Spinal cord (tissue), 10 donors: ENCODE measurements around the gene WEE1. TPM values are rescaled to one million over a fixed set of nuclear protein-coding genes. Genes with fewer than 3 reads are reported as not detected.

Source experiments
- DNase-seq, 6 donors: peaks; one replicate each; pipeline versions ENCODE4 v3.0.0 to v3.0.0-alpha.2; 2013 to 2015; ENCODE audit warnings: low spot score in 6 of 6, low read depth in 4 of 6
- H3K27ac ChIP-seq: one replicate; pipeline ENCODE4 v1.5.1; 2013; ENCODE audit warnings: low read depth, low read length, control low read depth
- H3K27me3 ChIP-seq: one replicate; pipeline ENCODE4 v1.6.1; 2013; ENCODE audit warnings: low read length; ENCODE audit not compliant: control insufficient read depth, insufficient read depth
- H3K36me3 ChIP-seq: one replicate; pipeline ENCODE4 v1.6.1; 2013; ENCODE audit warnings: low read length; ENCODE audit not compliant: control insufficient read depth, insufficient read depth
- H3K4me1 ChIP-seq: one replicate; pipeline ENCODE4 v1.6.1; 2013; ENCODE audit warnings: low read length; ENCODE audit not compliant: control insufficient read depth, insufficient read depth
- H3K4me3 ChIP-seq: one replicate; pipeline ENCODE4 v1.5.1; 2013; ENCODE audit warnings: low read depth, low read length, control low read depth
- H3K9me3 ChIP-seq: one replicate; pipeline ENCODE4 v1.6.1; 2013; ENCODE audit warnings: low read length; ENCODE audit not compliant: control insufficient read depth, insufficient read depth
- WGBS: methylation state at CpG from one replicate; pipeline ENCODE4 v1.1.5; 2013; ENCODE audit warnings: missing lambda C conversion rate; ENCODE audit not compliant: insufficient coverage; 5-methylcytosine and 5-hydroxymethylcytosine counted together
- polyA plus RNA-seq, 2 donors: library from polyadenylated mRNA; unstranded; fragments of 120-200 nt; gene quantifications; one replicate each; pipeline ENCODE4 v1.2.1, GENCODE V29; 2013; ENCODE audit not compliant: insufficient read length in 2 of 2
- total RNA-seq, 2 donors: library from RNA; depleted of rRNA in 1 of 2; stranded (reverse); fragments of 120-200 nt in 1 of 2; fragments of >200 nt in 1 of 2; gene quantifications; one replicate each; pipeline versions ENCODE4 v1.2.3 to v1.2.4, GENCODE V29; 2013 to 2014
- donor health status: healthy.

WEE1 gene
- total and polyA plus RNA-seq, 4 donors, result 32.5 to 53.2 (median 40.7) TPM

DNA sequence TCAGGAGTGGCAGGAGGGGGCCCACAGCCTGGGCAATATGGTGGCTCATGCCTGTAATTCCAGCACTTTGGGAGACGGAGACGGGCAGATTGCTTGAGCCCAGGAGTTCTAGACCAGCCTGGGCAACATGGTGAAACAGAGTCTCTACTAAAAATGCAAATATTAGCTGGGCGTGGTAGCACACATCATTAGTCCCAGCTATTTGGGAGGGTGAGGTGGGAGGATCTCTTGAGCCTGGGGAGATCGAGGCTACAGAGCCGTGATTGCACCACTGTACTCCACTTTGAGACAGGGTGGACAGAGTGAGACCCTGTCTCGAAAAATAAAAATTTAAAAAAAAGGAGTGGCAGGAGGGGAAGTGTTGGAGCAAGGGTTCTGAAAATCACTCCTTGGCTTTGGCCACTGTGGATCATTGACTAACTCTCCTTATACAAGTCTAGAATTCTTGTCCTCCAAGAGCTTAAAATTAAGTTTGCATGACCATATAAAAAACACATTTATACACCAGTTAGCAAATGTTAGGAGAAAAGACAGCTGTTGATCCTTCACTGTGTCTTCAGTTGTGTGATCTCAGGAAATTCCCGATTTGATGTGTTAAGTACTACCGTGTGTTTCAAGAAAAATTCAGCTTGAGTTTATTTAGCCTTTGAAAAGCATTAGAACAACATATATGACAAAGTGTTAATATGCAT, 2.3 kb upstream of the WEE1 start:
- Histone ChIP-seq H3K4me3 (no peak overlapping the region), H3K9me3 (no peaks in the 10 kb centered on the region), H3K4me1 (peaks cover 25% of the 10 kb centered on the region), H3K27ac (no peak overlapping the region), H3K36me3 (no peaks in the 10 kb centered on the region), H3K27me3 (no peaks in the 10 kb centered on the region)
- no peak for DNase-seq
- WGBS, result 95% methylated on average over 5 of the region's 8 CpGs

DNA sequence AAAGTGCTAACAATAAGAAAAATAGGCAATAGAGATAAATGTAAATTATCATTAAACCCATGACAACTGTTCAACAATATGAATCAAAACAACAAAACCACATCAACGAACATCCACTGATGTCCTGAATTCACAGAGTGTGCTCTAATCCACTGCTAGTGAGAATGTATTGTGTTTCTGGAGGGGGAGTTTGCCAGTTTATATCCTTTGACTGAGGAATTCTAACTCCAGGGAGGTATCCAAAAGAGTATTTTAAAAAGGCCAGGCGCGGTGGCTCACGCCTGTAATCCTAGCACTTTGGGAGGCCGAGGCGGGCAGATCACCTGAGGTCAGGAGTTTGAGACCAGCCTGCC, 1.7 kb upstream of the WEE1 start:
- 94% methylated on average over 5 of the region's 6 CpGs for WGBS
- Histone ChIP-seq H3K9me3 (no peaks in the 10 kb centered on the region), H3K36me3 (no peaks in the 10 kb centered on the region), H3K4me3 (no peak overlapping the region), H3K27me3 (no peaks in the 10 kb centered on the region), H3K4me1 (peaks cover 25% of the 10 kb centered on the region), H3K27ac (no peak overlapping the region)
- no peak for DNase-seq

DNA sequence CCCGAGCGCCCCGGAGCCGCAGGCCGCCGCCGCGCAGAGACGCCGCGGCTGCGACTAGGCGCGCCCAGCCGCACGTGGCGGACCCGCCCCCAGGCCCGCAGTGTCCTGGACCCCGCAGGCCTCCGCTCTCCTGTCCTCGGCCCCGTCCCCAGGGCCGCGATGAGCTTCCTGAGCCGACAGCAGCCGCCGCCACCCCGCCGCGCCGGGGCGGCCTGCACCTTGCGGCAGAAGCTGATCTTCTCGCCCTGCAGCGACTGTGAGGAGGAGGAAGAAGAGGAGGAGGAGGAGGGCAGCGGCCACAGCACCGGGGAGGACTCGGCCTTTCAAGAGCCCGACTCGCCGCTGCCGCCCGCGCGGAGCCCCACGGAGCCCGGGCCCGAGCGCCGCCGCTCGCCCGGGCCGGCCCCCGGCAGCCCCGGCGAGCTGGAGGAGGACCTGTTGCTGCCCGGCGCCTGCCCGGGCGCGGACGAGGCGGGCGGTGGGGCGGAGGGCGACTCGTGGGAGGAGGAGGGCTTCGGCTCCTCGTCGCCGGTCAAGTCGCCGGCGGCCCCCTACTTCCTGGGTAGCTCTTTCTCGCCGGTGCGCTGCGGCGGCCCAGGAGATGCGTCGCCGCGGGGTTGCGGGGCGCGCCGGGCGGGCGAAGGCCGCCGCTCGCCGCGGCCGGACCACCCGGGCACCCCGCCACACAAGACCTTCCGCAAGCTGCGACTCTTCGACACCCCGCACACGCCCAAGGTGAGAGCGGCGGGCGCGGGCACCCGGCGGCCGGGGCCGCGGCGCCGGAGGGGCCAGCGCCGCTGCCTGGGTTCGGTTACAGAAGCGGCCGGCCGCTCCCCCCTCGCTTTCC, 528 bp downstream of the WEE1 start:
- H3K36me3 ChIP-seq, result no peaks in the 10 kb centered on the region
- H3K9me3 ChIP-seq, result no peaks in the 10 kb centered on the region
- peak in 1 of 6 donors; percentile 33 for DNase-seq
- peak overlapping the region; percentile 92 for H3K27ac ChIP-seq
- under 1% methylated on average over 122 of the region's 122 CpGs for WGBS
- no peaks in the 10 kb centered on the region for H3K27me3 ChIP-seq
- peaks cover 25% of the 10 kb centered on the region for H3K4me1 ChIP-seq
- H3K4me3 ChIP-seq, result peak overlapping the region; percentile 84

DNA sequence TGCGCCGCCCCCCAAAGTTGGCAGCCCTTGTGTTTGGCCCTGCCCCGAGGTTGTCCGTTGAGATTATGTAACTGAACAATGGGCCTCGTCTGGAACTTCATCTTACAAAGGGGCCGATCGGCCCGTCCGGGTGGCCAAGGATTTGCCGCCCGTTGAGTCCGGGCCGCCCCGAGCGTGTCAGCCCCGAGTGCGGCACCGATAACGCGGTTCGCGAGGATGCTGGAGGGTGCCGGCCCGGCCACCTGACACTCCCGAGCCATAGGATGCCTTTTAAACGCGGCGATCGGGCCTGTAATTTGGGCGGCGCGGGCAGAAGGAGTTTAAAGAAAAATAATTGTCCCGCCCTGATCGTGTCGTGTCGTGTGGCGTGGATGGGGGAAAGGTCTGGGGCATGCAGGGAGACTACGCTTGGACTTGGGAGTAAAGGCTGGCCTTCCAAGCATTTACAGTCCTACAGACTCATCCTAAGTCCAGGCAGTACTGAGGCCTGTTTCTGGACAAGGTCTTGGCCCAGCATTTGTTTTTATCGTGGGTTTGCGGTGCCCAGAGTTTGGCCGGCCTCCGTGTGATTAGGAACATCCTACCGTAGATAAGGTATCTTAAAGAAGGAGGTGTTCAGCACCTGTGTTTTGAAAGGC, 1.3 kb downstream of the WEE1 start:
- H3K27me3 ChIP-seq, result no peaks in the 10 kb centered on the region
- H3K9me3 ChIP-seq, result no peaks in the 10 kb centered on the region
- under 1% methylated on average over 40 of the region's 43 CpGs for WGBS
- peak overlapping the region; percentile 84 for H3K4me3 ChIP-seq
- DNase-seq, result peak in 1 of 6 donors; percentile 61
- no peaks in the 10 kb centered on the region for H3K36me3 ChIP-seq
- peak overlapping the region; percentile 92 for H3K27ac ChIP-seq
- peaks cover 19% of the 10 kb centered on the region for H3K4me1 ChIP-seq

DNA sequence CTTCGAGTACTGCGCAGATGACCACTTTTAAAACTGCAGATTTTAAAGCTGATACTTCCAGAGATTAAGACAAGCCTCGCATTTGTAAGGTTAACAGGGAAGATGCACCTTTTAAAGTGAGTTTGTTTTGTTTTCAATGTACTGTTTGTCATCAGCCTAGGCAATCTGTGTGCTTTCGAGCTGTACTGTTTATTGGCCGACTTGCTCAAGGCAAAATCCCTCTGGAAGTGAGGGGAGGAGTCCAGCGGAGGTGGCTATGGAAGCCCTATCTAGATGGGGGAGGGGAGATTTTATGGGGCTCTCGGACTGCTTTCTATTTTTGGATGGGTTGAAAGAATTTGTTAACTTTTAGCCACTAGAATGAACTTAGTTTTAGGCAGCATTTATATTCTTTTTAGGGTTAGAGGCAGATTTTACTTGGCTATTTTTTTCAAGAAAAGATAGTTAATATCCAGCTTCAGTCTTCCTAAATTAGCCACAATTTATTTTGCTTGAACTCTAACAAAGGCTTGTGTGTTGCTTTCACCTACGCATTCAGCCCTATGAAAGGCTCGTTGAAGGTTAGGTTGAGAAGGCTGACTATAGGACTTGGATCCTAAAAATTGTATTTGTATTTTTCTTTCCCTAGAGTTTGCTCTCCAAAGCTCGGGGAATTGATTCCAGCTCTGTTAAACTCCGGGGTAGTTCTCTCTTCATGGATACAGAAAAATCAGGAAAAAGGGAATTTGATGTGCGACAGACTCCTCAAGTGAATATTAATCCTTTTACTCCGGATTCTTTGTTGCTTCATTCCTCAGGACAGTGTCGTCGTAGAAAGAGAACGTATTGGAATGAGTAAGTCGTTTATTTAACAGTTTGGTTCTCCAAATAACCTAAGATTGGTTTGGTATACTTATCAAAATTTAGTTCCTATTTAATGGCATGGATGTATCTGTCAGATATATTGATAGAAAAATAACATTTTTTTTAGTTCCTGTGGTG, 2.1 kb downstream of the WEE1 start:
- Histone ChIP-seq H3K36me3 (no peaks in the 10 kb centered on the region), H3K9me3 (no peaks in the 10 kb centered on the region), H3K4me1 (peaks cover 19% of the 10 kb centered on the region), H3K4me3 (peak overlapping the region; percentile 84), H3K27me3 (no peaks in the 10 kb centered on the region), H3K27ac (peak overlapping the region; percentile 92)
- peak in 5 of 6 donors; percentile 45 to 83 (median 56) for DNase-seq
- WGBS, result 13% methylated on average over 6 of the region's 17 CpGs

DNA sequence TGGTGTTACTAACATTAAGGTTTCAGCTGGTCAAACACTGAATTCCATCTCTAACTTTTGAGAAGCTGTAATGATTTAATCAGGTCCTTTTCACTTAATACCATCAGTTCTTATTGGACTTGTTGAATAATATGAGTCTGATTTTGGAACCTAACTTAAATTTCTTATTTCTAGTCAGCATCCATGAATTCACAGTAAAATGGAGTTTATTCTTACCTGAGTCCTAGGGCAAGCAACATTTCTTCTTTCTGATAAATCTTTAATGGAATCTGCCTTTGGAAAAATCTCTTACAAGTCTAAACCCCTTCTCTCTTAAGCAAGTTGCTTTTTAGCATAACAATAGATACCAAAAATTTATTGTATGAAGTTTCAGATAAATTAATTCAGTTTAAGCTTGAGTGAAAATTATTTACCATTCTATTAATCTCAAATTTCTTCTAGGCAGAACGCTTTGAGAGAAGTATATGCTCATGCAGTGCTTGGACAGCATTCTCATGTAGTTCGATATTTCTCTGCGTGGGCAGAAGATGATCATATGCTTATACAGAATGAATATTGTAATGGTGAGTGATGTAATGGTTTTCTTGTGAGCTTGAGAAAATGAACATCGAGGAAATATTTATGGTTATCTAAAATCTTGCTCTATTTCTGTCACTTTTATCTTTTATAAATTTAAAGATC, 3.4 kb downstream of the WEE1 start:
- DNase-seq, result no peak
- no peaks in the 10 kb centered on the region for H3K27me3 ChIP-seq
- H3K9me3 ChIP-seq, result no peaks in the 10 kb centered on the region
- H3K27ac ChIP-seq, result no peak overlapping the region
- H3K4me1 ChIP-seq, result peaks cover 19% of the 10 kb centered on the region
- 79% methylated on average over 2 of the region's 4 CpGs for WGBS
- no peaks in the 10 kb centered on the region for H3K36me3 ChIP-seq
- H3K4me3 ChIP-seq, result peak overlapping the region; percentile 84

DNA sequence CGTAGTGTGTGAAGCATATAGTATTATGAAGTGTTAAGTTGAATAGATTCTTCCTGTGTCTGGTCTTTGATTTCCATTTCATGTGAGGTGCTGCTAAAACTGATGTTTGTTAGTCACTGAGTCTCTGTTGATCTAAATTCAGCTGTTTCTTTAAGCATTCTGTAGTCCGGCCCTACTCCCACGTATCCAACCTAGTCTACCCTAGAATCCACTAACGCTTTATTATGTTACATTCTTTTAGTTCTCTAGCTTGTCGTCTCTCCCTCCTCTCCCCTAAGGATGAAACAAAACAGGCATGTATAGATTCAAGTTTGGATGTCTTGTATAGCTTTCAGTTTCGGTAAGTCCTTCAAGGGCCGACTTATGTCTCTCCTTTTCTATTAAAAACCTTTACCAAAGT, 4.1 kb downstream of the WEE1 start:
- H3K27me3 ChIP-seq, result no peaks in the 10 kb centered on the region
- H3K27ac ChIP-seq, result no peak overlapping the region
- peaks cover 14% of the 10 kb centered on the region for H3K4me1 ChIP-seq
- no peak overlapping the region for H3K4me3 ChIP-seq
- no peaks in the 10 kb centered on the region for H3K9me3 ChIP-seq
- H3K36me3 ChIP-seq, result peaks cover 2% of the 10 kb centered on the region
- 80% methylated on average over 1 of the region's 7 CpGs for WGBS
- DNase-seq, result no peak

DNA sequence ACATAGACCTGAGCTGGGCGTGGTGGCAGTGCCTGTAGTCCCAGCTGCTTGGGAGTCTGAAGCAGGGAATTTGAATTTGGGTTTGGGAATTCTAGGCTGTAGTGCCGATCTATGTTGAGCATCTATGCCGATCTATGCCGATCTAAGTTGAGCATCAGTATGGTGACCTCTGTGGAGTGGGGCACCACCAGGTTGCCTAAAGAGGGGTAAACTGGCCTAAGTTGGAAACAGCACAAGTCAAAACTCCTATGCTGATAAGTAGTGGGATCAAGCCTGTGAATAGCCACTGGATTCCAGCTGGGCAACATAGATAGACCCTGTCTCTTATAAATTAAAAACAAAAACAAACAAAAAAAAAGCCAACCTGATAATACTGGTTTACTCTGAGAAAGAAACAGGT, 7.4 kb downstream of the WEE1 start:
- Histone ChIP-seq H3K4me1 (no peaks in the 10 kb centered on the region), H3K27me3 (no peaks in the 10 kb centered on the region), H3K36me3 (peaks cover 12% of the 10 kb centered on the region), H3K4me3 (no peak overlapping the region), H3K9me3 (no peaks in the 10 kb centered on the region), H3K27ac (no peak overlapping the region)
- WGBS, result 99% methylated on average over 4 of the region's 4 CpGs
- no peak for DNase-seq
